PFSK-1 (cell line): Measurements from ENCODE around the gene UNCX.

Experiments
- FOXP2 ChIP-seq: optimal IDR thresholded peaks from 2 replicates; pipeline ENCODE3; 2011; ENCODE audit warnings: borderline replicate concordance, control low read depth, inconsistent platforms; ENCODE audit not compliant: insufficient read depth; ENCODE audit errors: extremely low read length, extremely low read depth
- POLR2AphosphoS5 ChIP-seq: IDR thresholded peaks from 2 replicates; pipeline ENCODE4 v1.6.1; 2012; ENCODE audit warnings: low read depth, mild to moderate bottlenecking, control low read depth, low read length, moderate library complexity
- SIN3A ChIP-seq: IDR thresholded peaks from 2 replicates; pipeline ENCODE4 v1.6.1; 2012; ENCODE audit warnings: mild to moderate bottlenecking, low read length, moderate library complexity, borderline replicate concordance; ENCODE audit not compliant: insufficient read depth
- TAF1 ChIP-seq: IDR thresholded peaks from 2 replicates; pipeline ENCODE4 v1.6.1; 2012; ENCODE audit warnings: low read length, control low read depth, borderline replicate concordance; ENCODE audit not compliant: insufficient read depth
- TF ChIP-seq, protein P1 (sequence below), 2 experiments: IDR thresholded peaks; 2 replicates each; pipeline versions ENCODE4 v1.6.1 to v1.8.0; 2011 to 2012; ENCODE audit warnings: low read depth in 2 of 2, low read length in 2 of 2, control low read depth in 1 of 2, inconsistent platforms in 1 of 2, mild to moderate bottlenecking in 1 of 2, moderate library complexity in 1 of 2; ENCODE audit not compliant: insufficient read depth in 1 of 2

UNCX gene

DNA sequence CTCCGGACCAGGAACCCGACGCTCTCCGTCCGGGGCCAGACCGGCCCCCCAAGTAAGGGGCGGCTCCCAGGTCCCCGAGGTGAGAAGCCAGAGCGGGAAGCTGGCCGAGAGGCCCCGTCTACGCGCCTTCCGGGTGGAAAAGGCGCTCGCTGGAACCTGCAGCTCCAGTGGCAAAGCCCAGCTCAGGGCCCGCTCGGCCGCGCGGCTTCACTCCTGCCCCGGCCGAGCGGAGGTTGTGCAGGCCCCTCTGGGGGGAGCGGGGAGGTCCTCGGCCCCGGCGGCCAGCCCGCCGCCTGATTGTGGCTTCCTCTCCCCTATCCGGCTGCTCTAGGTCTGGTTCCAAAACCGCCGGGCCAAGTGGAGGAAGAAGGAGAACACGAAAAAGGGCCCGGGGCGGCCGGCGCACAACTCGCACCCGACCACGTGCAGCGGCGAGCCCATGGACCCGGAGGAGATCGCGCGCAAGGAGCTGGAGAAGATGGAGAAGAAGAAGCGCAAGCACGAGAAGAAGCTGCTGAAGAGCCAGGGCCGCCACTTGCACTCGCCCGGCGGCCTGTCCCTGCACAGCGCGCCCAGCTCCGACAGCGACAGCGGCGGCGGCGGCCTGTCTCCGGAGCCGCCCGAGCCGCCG, 2.9 kb downstream of the UNCX start:
- no peak for TF ChIP-seq SIN3A
- TF ChIP-seq TAF1 = no peak
- TF ChIP-seq, protein P1, sequence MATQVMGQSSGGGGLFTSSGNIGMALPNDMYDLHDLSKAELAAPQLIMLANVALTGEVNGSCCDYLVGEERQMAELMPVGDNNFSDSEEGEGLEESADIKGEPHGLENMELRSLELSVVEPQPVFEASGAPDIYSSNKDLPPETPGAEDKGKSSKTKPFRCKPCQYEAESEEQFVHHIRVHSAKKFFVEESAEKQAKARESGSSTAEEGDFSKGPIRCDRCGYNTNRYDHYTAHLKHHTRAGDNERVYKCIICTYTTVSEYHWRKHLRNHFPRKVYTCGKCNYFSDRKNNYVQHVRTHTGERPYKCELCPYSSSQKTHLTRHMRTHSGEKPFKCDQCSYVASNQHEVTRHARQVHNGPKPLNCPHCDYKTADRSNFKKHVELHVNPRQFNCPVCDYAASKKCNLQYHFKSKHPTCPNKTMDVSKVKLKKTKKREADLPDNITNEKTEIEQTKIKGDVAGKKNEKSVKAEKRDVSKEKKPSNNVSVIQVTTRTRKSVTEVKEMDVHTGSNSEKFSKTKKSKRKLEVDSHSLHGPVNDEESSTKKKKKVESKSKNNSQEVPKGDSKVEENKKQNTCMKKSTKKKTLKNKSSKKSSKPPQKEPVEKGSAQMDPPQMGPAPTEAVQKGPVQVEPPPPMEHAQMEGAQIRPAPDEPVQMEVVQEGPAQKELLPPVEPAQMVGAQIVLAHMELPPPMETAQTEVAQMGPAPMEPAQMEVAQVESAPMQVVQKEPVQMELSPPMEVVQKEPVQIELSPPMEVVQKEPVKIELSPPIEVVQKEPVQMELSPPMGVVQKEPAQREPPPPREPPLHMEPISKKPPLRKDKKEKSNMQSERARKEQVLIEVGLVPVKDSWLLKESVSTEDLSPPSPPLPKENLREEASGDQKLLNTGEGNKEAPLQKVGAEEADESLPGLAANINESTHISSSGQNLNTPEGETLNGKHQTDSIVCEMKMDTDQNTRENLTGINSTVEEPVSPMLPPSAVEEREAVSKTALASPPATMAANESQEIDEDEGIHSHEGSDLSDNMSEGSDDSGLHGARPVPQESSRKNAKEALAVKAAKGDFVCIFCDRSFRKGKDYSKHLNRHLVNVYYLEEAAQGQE (IDR thresholded peaks at IDR 0.05; ENCODE audit: insufficient read depth in 1 of 2, low read depth in 2 of 2, low read length in 2 of 2) = no peak
- no peak for TF ChIP-seq FOXP2
- TF ChIP-seq POLR2AphosphoS5 = no peak

DNA sequence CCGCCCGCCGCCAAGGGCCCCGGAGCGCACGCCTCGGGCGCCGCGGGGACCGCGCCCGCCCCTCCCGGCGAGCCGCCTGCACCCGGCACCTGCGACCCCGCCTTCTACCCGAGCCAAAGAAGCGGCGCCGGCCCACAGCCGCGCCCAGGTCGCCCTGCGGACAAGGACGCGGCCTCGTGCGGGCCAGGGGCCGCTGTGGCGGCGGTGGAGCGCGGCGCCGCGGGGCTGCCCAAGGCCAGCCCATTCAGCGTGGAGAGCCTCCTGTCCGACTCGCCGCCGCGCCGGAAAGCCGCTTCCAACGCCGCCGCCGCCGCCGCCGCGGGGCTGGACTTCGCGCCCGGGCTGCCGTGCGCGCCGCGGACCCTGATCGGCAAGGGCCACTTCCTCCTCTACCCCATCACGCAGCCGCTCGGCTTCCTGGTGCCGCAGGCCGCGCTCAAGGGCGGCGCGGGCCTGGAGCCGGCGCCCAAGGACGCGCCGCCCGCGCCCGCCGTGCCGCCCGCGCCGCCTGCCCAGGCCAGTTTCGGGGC, 3.5 kb downstream of the UNCX start:
- no peak for TF ChIP-seq TAF1
- no peak for TF ChIP-seq SIN3A
- no peak for TF ChIP-seq FOXP2
- TF ChIP-seq, protein P1 (IDR thresholded peaks at IDR 0.05; ENCODE audit: insufficient read depth in 1 of 2, low read depth in 2 of 2, low read length in 2 of 2) = no peak
- TF ChIP-seq POLR2AphosphoS5 = no peak

DNA sequence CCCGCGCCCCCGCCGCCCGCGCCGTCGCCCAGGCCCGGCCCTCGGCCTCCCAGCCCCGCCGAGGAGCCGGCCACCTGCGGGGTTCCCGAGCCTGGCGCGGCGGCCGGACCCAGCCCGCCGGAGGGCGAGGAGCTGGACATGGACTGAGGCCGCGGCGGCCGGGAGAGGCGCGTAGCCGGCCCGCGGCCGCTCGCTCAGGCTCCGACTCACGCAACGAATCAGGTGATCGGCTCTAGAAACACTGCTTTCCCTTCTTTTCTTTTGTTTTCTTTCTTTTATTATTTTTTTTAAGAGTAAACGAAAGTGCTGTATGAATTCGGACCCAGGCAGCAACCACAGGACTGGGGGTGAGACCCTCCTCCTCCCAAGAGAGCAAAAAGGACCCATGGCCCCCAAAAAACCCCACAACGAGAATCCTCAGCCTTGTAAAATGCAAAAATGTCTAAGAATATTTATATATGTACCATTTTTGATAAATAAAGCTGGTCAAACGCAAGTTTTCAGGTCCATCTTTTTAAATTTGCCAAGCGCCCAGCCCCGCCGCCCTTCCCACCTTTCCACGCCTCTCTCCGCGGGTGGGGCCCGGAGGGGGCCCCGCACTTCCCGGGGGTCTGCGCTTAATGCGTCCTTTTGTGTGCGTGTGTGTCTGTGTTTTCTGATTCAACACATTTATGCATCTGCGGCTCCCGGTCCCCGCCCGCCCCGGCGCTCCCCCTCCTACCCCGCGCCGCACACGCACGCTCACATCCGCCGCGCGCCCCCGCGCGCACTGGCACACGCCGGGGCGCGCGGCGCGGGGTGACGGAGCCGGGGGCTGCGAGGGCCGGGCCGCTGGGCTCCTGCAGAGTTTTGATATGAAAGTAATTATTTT, 4.4 kb downstream of the UNCX start:
- TF ChIP-seq SIN3A (no peak), TAF1 (no peak), FOXP2 (no peak), POLR2AphosphoS5 (no peak)
- TF ChIP-seq, protein P1 (IDR thresholded peaks at IDR 0.05; ENCODE audit: insufficient read depth in 1 of 2, low read depth in 2 of 2, low read length in 2 of 2) = no peak

DNA sequence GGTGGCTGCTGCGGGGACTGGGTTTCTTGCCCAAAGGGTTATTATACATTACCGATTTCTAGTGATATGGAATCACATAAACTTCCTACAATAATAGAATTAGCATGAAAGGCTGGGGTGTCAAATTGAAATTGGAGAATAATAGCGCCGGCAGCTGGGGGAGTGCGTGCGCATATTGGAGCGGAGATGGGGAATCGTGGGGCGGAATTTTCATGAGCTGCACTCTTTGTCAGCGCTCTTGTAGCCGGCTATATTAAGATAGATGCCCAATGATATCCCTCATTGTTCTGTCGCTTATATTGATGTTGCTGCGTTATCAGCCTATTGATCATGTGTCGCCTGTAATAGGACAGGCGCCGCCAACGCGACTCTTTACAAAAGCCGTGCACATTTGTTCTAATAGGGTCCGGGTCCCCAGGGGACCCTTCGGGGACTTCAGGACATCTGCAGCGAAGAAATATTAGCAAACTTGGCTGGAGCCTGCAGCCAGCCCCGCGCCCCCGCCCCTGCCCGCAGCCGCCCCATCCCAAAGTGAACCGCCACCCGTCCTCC, 5.1 kb downstream of the UNCX start:
- TF ChIP-seq FOXP2 (no peak), SIN3A (no peak), TAF1 (no peak), POLR2AphosphoS5 (no peak)
- TF ChIP-seq, protein P1 (IDR thresholded peaks at IDR 0.05; ENCODE audit: insufficient read depth in 1 of 2, low read depth in 2 of 2, low read length in 2 of 2) = no peak
